Measurements from ENCODE around the gene LRIG3.
"Not testable (repeated sequence)": the region's sequence is repeated elsewhere in the genome, so short reads cannot be mapped to it uniquely, and the experiment has no call there.

Gene LRIG3

GRCh38 chr12:58860056-58860787 is 60.1 kb downstream of the LRIG3 start:
- H3K27ac ChIP-seq, result peak overlapping the region; percentile 22
- peaks cover 7% of the 10 kb centered on the region for H3K4me1 ChIP-seq
- no peaks in the 10 kb centered on the region for H3K79me2 ChIP-seq
- no peak overlapping the region for H3K9ac ChIP-seq
- H2AFZ ChIP-seq, result peak overlapping the region; percentile 64
- no peak for TF ChIP-seq CTCF (IDR thresholded peaks at IDR 0.05)
- no peaks in the 10 kb centered on the region for H3K27me3 ChIP-seq (ENCODE audit: control insufficient read depth, insufficient read depth, low read length)
- no peak overlapping the region for H3K4me2 ChIP-seq (ENCODE audit: low read length)
- no peaks in the 10 kb centered on the region for H3K9me3 ChIP-seq (ENCODE audit: control insufficient read depth, low read length)
- H3K36me3 ChIP-seq (ENCODE audit: control insufficient read depth, insufficient read depth, low read length), result no peaks in the 10 kb centered on the region
- no peak overlapping the region for H3K4me3 ChIP-seq (ENCODE audit: low read depth, low read length)

GRCh38 chr12:58858030-58858429 is 62.3 kb downstream of the LRIG3 start:
- H3K27me3 ChIP-seq (ENCODE audit: control insufficient read depth, insufficient read depth, low read length), result no peaks in the 10 kb centered on the region
- no peak overlapping the region for H3K9ac ChIP-seq
- no peak for TF ChIP-seq CTCF (IDR thresholded peaks at IDR 0.05)
- H3K4me2 ChIP-seq (ENCODE audit: low read length), result no peak overlapping the region
- no peak overlapping the region for H3K27ac ChIP-seq
- no peak overlapping the region for H3K4me3 ChIP-seq (ENCODE audit: low read depth, low read length)
- peaks cover 7% of the 10 kb centered on the region for H3K4me1 ChIP-seq
- no peaks in the 10 kb centered on the region for H3K36me3 ChIP-seq (ENCODE audit: control insufficient read depth, insufficient read depth, low read length)
- H3K9me3 ChIP-seq (ENCODE audit: control insufficient read depth, low read length), result no peaks in the 10 kb centered on the region
- no peaks in the 10 kb centered on the region for H3K79me2 ChIP-seq
- no peak overlapping the region for H2AFZ ChIP-seq

- H3K4me1 ChIP-seq; H3K4me2 ChIP-seq (ENCODE audit: low read length); H3K9ac ChIP-seq; H3K9me3 ChIP-seq (ENCODE audit: control insufficient read depth, low read length); H3K36me3 ChIP-seq (ENCODE audit: control insufficient read depth, insufficient read depth, low read length); H2AFZ ChIP-seq; H3K27ac ChIP-seq; H3K79me2 ChIP-seq; H3K4me3 ChIP-seq (ENCODE audit: low read depth, low read length); H3K27me3 ChIP-seq (ENCODE audit: control insufficient read depth, insufficient read depth, low read length): not testable (repeated sequence)
Observed at GRCh38 chr12:58857206-58857605, 63.1 kb downstream of the LRIG3 start.

- not testable (repeated sequence) for H3K9me3 ChIP-seq (ENCODE audit: control insufficient read depth, low read length); H3K79me2 ChIP-seq; H2AFZ ChIP-seq; H3K27me3 ChIP-seq (ENCODE audit: control insufficient read depth, insufficient read depth, low read length); H3K27ac ChIP-seq; H3K4me3 ChIP-seq (ENCODE audit: low read depth, low read length); H3K4me2 ChIP-seq (ENCODE audit: low read length); H3K4me1 ChIP-seq; H3K9ac ChIP-seq; H3K36me3 ChIP-seq (ENCODE audit: control insufficient read depth, insufficient read depth, low read length)
Observed at GRCh38 chr12:58855630-58856029, 64.7 kb downstream of the LRIG3 start.

GRCh38 chr12:58850826-58851225 is 69.5 kb downstream of the LRIG3 start:
- TF ChIP-seq CTCF (IDR thresholded peaks at IDR 0.05), result no peak
- H3K9ac ChIP-seq, result no peak overlapping the region

More at GRCh38 chr12:58850826-58851225, 69.5 kb downstream of the LRIG3 start:
- Histone ChIP-seq H2AFZ (no peak overlapping the region), H3K79me2 (no peaks in the 10 kb centered on the region), H3K27ac (no peak overlapping the region), H3K4me2 (ENCODE audit: low read length) (no peak overlapping the region), H3K9me3 (ENCODE audit: control insufficient read depth, low read length) (no peaks in the 10 kb centered on the region), H3K36me3 (ENCODE audit: control insufficient read depth, insufficient read depth, low read length) (no peaks in the 10 kb centered on the region), H3K4me3 (ENCODE audit: low read depth, low read length) (no peak overlapping the region), H3K4me1 (no peaks in the 10 kb centered on the region), H3K27me3 (ENCODE audit: control insufficient read depth, insufficient read depth, low read length) (no peaks in the 10 kb centered on the region)
